Neural cell (in vitro differentiated cells): ENCODE data around the gene SUSD6. TPM values are rescaled to one million over a fixed set of nuclear protein-coding genes. Genes with fewer than 3 reads are reported as not detected.

Source experiments
- H2AFZ ChIP-seq: fragments of 200-600, 300-800 bp; sonication (generic), shearing (Covaris generic); 2 replicates; pipeline ENCODE4 v1.6.0; 2014; ENCODE audit warnings: low read depth, mild to moderate bottlenecking, antibody characterized with exemption, low read length, moderate library complexity
- H3F3A ChIP-seq: fragments of 200-600 bp; shearing (Covaris generic); 2 replicates; pipeline ENCODE4 v1.6.1; 2016; ENCODE audit warnings: mild to moderate bottlenecking, moderate library complexity, mixed read lengths, antibody characterized with exemption, low read length; ENCODE audit not compliant: insufficient read depth, poor library complexity, severe bottlenecking
- H3K27ac ChIP-seq: fragments of 200-600, 300-800 bp; sonication (generic), shearing (Covaris generic); 2 replicates; pipeline ENCODE4 v1.5.1; 2014; ENCODE audit warnings: mild to moderate bottlenecking, low read length, moderate library complexity
- H3K27me3 ChIP-seq: fragments of 300-800, 200-600 bp; sonication (generic), shearing (Covaris generic); 2 replicates; pipeline ENCODE4 v1.6.0; 2014; ENCODE audit warnings: mild to moderate bottlenecking, low read depth, low read length, moderate library complexity; ENCODE audit not compliant: insufficient read depth
- H3K36me3 ChIP-seq: fragments of 300-800, 200-600 bp; sonication (generic), shearing (Covaris generic); 2 replicates; pipeline ENCODE4 v1.5.1; 2014; ENCODE audit warnings: mild to moderate bottlenecking, antibody characterized with exemption, low read length, moderate library complexity; ENCODE audit not compliant: insufficient read depth
- H3K4me2 ChIP-seq: fragments of 300-800, 200-600 bp; sonication (generic), shearing (Covaris generic); 2 replicates; pipeline ENCODE4 v1.6.0; 2014; ENCODE audit warnings: mild to moderate bottlenecking, low read length
- H3K4me3 ChIP-seq: fragments of 300-800, 200-600 bp; sonication (generic), shearing (Covaris generic); 2 replicates; pipeline ENCODE4 v1.5.1; 2014; ENCODE audit warnings: mild to moderate bottlenecking, low read length, moderate library complexity
- H3K79me2 ChIP-seq: fragments of 200-600 bp; shearing (Covaris generic); replicated peaks from 2 replicates; pipeline ENCODE4 v1.6.0; 2014; ENCODE audit warnings: mild to moderate bottlenecking, low read length, moderate library complexity; ENCODE audit not compliant: insufficient read depth
- H3K9ac ChIP-seq: fragments of 300-800, 200-600 bp; sonication (generic), shearing (Covaris generic); 2 replicates; pipeline ENCODE4 v1.6.1; 2016; ENCODE audit warnings: mild to moderate bottlenecking, low read length, mixed read lengths
- H3K9me2 ChIP-seq: fragments of 200-600 bp; shearing (Covaris generic); 2 replicates; pipeline ENCODE4 v1.6.1; 2016; ENCODE audit warnings: mild to moderate bottlenecking, low read length, mixed read lengths; ENCODE audit not compliant: insufficient read depth
- H3K9me3 ChIP-seq: fragments of 200-600, 300-800 bp; sonication (generic), shearing (Covaris generic); 2 replicates; pipeline ENCODE4 v1.6.1; 2016; ENCODE audit warnings: mild to moderate bottlenecking, mixed run types, low read length, moderate library complexity, mixed read lengths
- H4K20me1 ChIP-seq: fragments of 200-600 bp; shearing (Covaris generic); 2 replicates; pipeline ENCODE4 v1.6.1; 2016; ENCODE audit warnings: mild to moderate bottlenecking, mixed run types; ENCODE audit not compliant: insufficient read depth
- EP300 ChIP-seq: fragments of 450-650 bp; conservative IDR thresholded peaks from 2 replicates; pipeline ENCODE4 v1.6.1; 2014; ENCODE audit warnings: antibody characterized with exemption, mild to moderate bottlenecking, moderate library complexity; ENCODE audit not compliant: poor library complexity, severe bottlenecking
- EZH2 ChIP-seq: fragments of 200-600, 300-800 bp; shearing (Covaris generic), sonication (generic); IDR thresholded peaks from 2 replicates; pipeline ENCODE4 v1.6.1; 2014; ENCODE audit warnings: antibody characterized with exemption, low read length, borderline replicate concordance, mild to moderate bottlenecking; ENCODE audit not compliant: insufficient read depth, poor library complexity, severe bottlenecking
- MXI1 ChIP-seq: fragments of 450-650 bp; conservative IDR thresholded peaks from 2 replicates; pipeline ENCODE4 v1.6.1; 2014; ENCODE audit warnings: antibody characterized with exemption, mild to moderate bottlenecking; ENCODE audit not compliant: poor library complexity, severe bottlenecking
- POLR2AphosphoS5 ChIP-seq: IDR thresholded peaks from 2 replicates; pipeline ENCODE4 v1.6.1; 2012
- RAD21 ChIP-seq: fragments of 450-650 bp; conservative IDR thresholded peaks from 2 replicates; pipeline ENCODE4 v1.6.1; 2014; ENCODE audit warnings: antibody characterized with exemption, mild to moderate bottlenecking, moderate library complexity
- SMC3 ChIP-seq: fragments of 450-650 bp; conservative IDR thresholded peaks from 2 replicates; pipeline ENCODE4 v1.6.1; 2014; ENCODE audit warnings: antibody characterized with exemption, mild to moderate bottlenecking, moderate library complexity; ENCODE audit not compliant: poor library complexity
- TAF1 ChIP-seq: IDR thresholded peaks from 2 replicates; pipeline ENCODE4 v1.6.1; 2012; ENCODE audit warnings: low read depth
- polyA plus RNA-seq: library from polyadenylated mRNA; depleted of rRNA; stranded (reverse); fragments of >200 nt; gene quantifications from 2 replicates; pipeline ENCODE4 v1.2.3, GENCODE V29; 2014
- TF ChIP-seq, protein P1 (sequence below): IDR thresholded peaks from 2 replicates; pipeline ENCODE4 v1.6.1; 2012; ENCODE audit warnings: borderline replicate concordance
- TF ChIP-seq, protein P2 (sequence below): fragments of 450-650 bp; IDR thresholded peaks from 2 replicates; pipeline ENCODE4 v1.5.1; 2014; ENCODE audit warnings: antibody characterized with exemption, mild to moderate bottlenecking, moderate library complexity; ENCODE audit not compliant: poor library complexity, severe bottlenecking

Gene SUSD6
- polyA plus RNA-seq, 1 donor from 2014 or later: 5.1 TPM

DNA sequence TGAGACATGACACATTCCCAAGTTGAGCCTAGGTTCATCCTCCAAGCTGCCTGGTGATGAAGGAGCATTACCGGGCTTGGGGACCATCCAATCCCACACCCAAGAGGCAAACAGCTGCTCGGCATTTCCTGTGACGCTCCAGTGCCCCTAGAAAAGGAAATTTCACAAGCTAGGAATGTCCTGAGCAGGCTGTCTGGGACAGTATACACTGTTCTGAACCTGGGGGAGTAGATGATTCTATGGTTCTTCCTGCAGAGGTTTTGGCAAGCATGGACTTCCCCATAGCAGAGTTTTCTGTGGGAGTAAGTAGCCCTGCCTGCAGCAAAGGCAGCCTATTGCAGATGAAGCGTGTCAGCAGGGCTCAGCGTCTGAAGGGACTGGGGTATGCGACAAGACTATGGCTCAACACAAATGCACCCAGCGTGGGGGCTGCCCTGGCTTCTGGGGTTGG lies 108.1 kb downstream of the SUSD6 start:
- Histone ChIP-seq H3K9me2 (no peaks in the 10 kb centered on the region), H3F3A (no peaks in the 10 kb centered on the region), H4K20me1 (no peaks in the 10 kb centered on the region), H3K4me2 (no peak overlapping the region), H2AFZ (no peak overlapping the region), H3K9ac (no peak overlapping the region), H3K27me3 (no peaks in the 10 kb centered on the region), H3K36me3 (no peaks in the 10 kb centered on the region), H3K27ac (no peak overlapping the region), H3K9me3 (no peaks in the 10 kb centered on the region), H3K79me2 (no peaks in the 10 kb centered on the region), H3K4me3 (no peak overlapping the region)
- TF ChIP-seq TAF1: no peak
- TF ChIP-seq, protein P1, sequence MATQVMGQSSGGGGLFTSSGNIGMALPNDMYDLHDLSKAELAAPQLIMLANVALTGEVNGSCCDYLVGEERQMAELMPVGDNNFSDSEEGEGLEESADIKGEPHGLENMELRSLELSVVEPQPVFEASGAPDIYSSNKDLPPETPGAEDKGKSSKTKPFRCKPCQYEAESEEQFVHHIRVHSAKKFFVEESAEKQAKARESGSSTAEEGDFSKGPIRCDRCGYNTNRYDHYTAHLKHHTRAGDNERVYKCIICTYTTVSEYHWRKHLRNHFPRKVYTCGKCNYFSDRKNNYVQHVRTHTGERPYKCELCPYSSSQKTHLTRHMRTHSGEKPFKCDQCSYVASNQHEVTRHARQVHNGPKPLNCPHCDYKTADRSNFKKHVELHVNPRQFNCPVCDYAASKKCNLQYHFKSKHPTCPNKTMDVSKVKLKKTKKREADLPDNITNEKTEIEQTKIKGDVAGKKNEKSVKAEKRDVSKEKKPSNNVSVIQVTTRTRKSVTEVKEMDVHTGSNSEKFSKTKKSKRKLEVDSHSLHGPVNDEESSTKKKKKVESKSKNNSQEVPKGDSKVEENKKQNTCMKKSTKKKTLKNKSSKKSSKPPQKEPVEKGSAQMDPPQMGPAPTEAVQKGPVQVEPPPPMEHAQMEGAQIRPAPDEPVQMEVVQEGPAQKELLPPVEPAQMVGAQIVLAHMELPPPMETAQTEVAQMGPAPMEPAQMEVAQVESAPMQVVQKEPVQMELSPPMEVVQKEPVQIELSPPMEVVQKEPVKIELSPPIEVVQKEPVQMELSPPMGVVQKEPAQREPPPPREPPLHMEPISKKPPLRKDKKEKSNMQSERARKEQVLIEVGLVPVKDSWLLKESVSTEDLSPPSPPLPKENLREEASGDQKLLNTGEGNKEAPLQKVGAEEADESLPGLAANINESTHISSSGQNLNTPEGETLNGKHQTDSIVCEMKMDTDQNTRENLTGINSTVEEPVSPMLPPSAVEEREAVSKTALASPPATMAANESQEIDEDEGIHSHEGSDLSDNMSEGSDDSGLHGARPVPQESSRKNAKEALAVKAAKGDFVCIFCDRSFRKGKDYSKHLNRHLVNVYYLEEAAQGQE: no peak
- no peak for TF ChIP-seq EP300
- TF ChIP-seq SMC3: no peak
- no peak for TF ChIP-seq MXI1
- TF ChIP-seq RAD21: no peak
- TF ChIP-seq POLR2AphosphoS5: no peak
- TF ChIP-seq, protein P2, sequence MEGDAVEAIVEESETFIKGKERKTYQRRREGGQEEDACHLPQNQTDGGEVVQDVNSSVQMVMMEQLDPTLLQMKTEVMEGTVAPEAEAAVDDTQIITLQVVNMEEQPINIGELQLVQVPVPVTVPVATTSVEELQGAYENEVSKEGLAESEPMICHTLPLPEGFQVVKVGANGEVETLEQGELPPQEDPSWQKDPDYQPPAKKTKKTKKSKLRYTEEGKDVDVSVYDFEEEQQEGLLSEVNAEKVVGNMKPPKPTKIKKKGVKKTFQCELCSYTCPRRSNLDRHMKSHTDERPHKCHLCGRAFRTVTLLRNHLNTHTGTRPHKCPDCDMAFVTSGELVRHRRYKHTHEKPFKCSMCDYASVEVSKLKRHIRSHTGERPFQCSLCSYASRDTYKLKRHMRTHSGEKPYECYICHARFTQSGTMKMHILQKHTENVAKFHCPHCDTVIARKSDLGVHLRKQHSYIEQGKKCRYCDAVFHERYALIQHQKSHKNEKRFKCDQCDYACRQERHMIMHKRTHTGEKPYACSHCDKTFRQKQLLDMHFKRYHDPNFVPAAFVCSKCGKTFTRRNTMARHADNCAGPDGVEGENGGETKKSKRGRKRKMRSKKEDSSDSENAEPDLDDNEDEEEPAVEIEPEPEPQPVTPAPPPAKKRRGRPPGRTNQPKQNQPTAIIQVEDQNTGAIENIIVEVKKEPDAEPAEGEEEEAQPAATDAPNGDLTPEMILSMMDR: no peak
- no peak for TF ChIP-seq EZH2

DNA sequence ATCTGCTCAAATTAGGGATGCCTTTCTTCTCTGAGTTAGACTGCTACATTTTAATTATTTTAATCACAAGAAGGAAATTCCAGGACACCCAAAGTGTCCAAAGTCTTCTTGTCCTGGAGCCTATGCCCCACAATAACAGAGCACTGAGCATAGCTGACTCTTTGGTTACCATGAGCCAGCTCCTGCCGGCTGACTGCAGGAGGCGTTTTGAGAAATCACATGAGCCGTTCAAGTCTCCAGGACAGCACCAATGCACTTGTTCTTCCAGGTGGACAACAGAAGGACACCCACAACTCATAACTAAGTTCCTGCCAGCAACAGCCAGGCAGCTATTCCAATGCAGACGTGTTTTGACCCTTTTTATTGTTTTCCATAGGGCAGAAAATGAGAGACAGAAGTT lies 109.5 kb downstream of the SUSD6 start:
- Histone ChIP-seq H3K4me3 (no peak overlapping the region), H3F3A (no peaks in the 10 kb centered on the region), H3K9me2 (no peaks in the 10 kb centered on the region), H3K27ac (no peak overlapping the region), H3K9me3 (no peaks in the 10 kb centered on the region), H2AFZ (no peak overlapping the region), H4K20me1 (no peaks in the 10 kb centered on the region), H3K36me3 (no peaks in the 10 kb centered on the region), H3K79me2 (no peaks in the 10 kb centered on the region), H3K4me2 (no peak overlapping the region), H3K27me3 (no peaks in the 10 kb centered on the region), H3K9ac (no peak overlapping the region)
- no peak for TF ChIP-seq SMC3
- no peak for TF ChIP-seq RAD21
- TF ChIP-seq, protein P2: no peak
- no peak for TF ChIP-seq TAF1
- no peak for TF ChIP-seq EZH2
- no peak for TF ChIP-seq MXI1
- no peak for TF ChIP-seq EP300
- TF ChIP-seq, protein P1: no peak
- no peak for TF ChIP-seq POLR2AphosphoS5
